OCI-LY7 (cell line): ENCODE results near the gene BLVRB.

Source experiments
- EZH2phosphoT487 ChIP-seq: fragments of 200-600 bp; sonication (generic); IDR thresholded peaks from 2 replicates; pipeline ENCODE4 v1.6.1; 2018; ENCODE audit warnings: low read depth, borderline replicate concordance, mild to moderate bottlenecking, mixed run types, antibody characterized with exemption, low read length, moderate library complexity, mixed read lengths
- TF ChIP-seq, protein P1 (sequence below): fragments of 200-600 bp; sonication (generic); conservative IDR thresholded peaks from 2 replicates; pipeline ENCODE4 v1.5.1; 2014; ENCODE audit warnings: mild to moderate bottlenecking, antibody characterized with exemption, low read length, moderate library complexity, mixed read lengths

GRCh38 chr19:40458597-40458974 is 7.0 kb downstream of the BLVRB start:
- TF ChIP-seq, protein P1, sequence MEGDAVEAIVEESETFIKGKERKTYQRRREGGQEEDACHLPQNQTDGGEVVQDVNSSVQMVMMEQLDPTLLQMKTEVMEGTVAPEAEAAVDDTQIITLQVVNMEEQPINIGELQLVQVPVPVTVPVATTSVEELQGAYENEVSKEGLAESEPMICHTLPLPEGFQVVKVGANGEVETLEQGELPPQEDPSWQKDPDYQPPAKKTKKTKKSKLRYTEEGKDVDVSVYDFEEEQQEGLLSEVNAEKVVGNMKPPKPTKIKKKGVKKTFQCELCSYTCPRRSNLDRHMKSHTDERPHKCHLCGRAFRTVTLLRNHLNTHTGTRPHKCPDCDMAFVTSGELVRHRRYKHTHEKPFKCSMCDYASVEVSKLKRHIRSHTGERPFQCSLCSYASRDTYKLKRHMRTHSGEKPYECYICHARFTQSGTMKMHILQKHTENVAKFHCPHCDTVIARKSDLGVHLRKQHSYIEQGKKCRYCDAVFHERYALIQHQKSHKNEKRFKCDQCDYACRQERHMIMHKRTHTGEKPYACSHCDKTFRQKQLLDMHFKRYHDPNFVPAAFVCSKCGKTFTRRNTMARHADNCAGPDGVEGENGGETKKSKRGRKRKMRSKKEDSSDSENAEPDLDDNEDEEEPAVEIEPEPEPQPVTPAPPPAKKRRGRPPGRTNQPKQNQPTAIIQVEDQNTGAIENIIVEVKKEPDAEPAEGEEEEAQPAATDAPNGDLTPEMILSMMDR = no peak
- no peak for TF ChIP-seq EZH2phosphoT487
